SU-DHL-6 (cell line): ENCODE measurements around the gene CELF6.

Experiments used
- H2AFZ ChIP-seq: fragments of 200-600 bp; sonication (generic); 2 replicates; pipeline ENCODE4 v1.6.1; 2014; ENCODE audit warnings: low read depth, mild to moderate bottlenecking, moderate library complexity, mixed read lengths, antibody characterized with exemption, low read length; ENCODE audit not compliant: severe bottlenecking
- H3F3A ChIP-seq: fragments of 200-600 bp; shearing (Covaris generic); 2 replicates; pipeline ENCODE4 v1.6.0; 2016; ENCODE audit warnings: antibody characterized with exemption, mild to moderate bottlenecking; ENCODE audit not compliant: insufficient read depth
- H3K27ac ChIP-seq: fragments of 200-600 bp; sonication (generic); 2 replicates; pipeline ENCODE4 v1.5.1; 2016; ENCODE audit warnings: low read depth, mild to moderate bottlenecking, low read length, moderate library complexity, mixed read lengths
- H3K27me3 ChIP-seq: fragments of 200-600 bp; sonication (generic), shearing (Covaris generic); 2 replicates; pipeline ENCODE4 v1.6.0; 2014; ENCODE audit warnings: mild to moderate bottlenecking, low read length
- H3K36me3 ChIP-seq: fragments of 200-600 bp; sonication (generic); 2 replicates; pipeline ENCODE4 v1.6.1; 2014; ENCODE audit warnings: mild to moderate bottlenecking, low read length, mixed read lengths
- H3K4me2 ChIP-seq: fragments of 300-600, 200-600 bp; shearing (Covaris generic), sonication (generic); 2 replicates; pipeline ENCODE4 v1.6.0; 2014; ENCODE audit warnings: low read length, low read depth, mild to moderate bottlenecking; ENCODE audit not compliant: poor library complexity, severe bottlenecking
- H3K4me3 ChIP-seq: fragments of 200-600 bp; sonication (generic); 2 replicates; pipeline ENCODE4 v1.5.1; 2014; ENCODE audit warnings: antibody characterized with exemption, low read length, mild to moderate bottlenecking, mixed read lengths; ENCODE audit not compliant: insufficient read depth, poor library complexity, severe bottlenecking
- H3K79me2 ChIP-seq: fragments of 200-600 bp; sonication (generic); 2 replicates; pipeline ENCODE4 v1.6.1; 2014; ENCODE audit warnings: mild to moderate bottlenecking, low read length, moderate library complexity; ENCODE audit not compliant: insufficient read depth
- H3K9ac ChIP-seq: fragments of 200-600 bp; sonication (generic); 2 replicates; pipeline ENCODE4 v1.7.0; 2014; ENCODE audit warnings: mild to moderate bottlenecking, low read length
- H3K9me2 ChIP-seq: fragments of 200-600 bp; sonication (generic); replicated peaks from 2 replicates; pipeline ENCODE4 v1.6.1; 2014; ENCODE audit warnings: low read length; ENCODE audit not compliant: insufficient read depth
- H3K9me3 ChIP-seq: fragments of 200-600 bp; sonication (generic); 2 replicates; pipeline ENCODE4 v1.6.1; 2014; ENCODE audit warnings: low read length, mixed read lengths; ENCODE audit not compliant: insufficient read depth
- H4K20me1 ChIP-seq: fragments of 200-600 bp; sonication (generic); 2 replicates; pipeline ENCODE4 v1.6.1; 2014; ENCODE audit warnings: low read depth, mild to moderate bottlenecking, antibody characterized with exemption, low read length, moderate library complexity, mixed read lengths
- EZH2phosphoT487 ChIP-seq: fragments of 200-600 bp; sonication (generic), shearing (Covaris generic); conservative IDR thresholded peaks from 2 replicates; pipeline ENCODE4 v1.6.1; 2018; ENCODE audit warnings: mild to moderate bottlenecking, antibody characterized with exemption, low read length, moderate library complexity, mixed read lengths
- TF ChIP-seq, protein P1 (sequence below): fragments of 200-600 bp; sonication (generic); IDR thresholded peaks from one replicate; pipeline ENCODE4 v1.5.1; 2017; ENCODE audit warnings: antibody characterized with exemption, mild to moderate bottlenecking, low read length, moderate library complexity; ENCODE audit not compliant: insufficient read depth, poor library complexity, severe bottlenecking

Gene CELF6

DNA sequence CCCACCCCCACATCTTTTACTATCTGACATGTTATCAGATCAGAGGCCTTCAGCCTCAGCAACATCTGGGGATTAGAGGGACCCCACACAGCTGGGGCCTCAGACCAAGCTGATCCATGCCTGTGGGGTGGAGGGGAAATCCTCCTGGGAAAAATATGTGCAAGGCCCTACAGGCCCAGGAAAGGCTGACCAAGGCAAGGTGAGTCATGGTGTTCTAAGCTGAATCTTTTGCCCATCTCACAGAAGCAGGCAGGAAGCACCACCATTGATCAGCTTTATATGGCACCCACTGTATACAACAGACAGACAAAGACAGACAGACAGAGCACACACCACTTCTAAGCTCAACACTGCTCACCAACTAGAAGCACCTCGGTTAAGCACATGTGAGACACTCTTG lies 35.2 kb downstream of the CELF6 start:
- Histone ChIP-seq H4K20me1 (no peaks in the 10 kb centered on the region), H3K79me2 (no peaks in the 10 kb centered on the region), H3K4me2 (no peak overlapping the region), H3K9me3 (no peaks in the 10 kb centered on the region), H3K27ac (no peak overlapping the region), H3K27me3 (no peaks in the 10 kb centered on the region), H2AFZ (no peak overlapping the region), H3K4me3 (no peak overlapping the region), H3K9me2 (no peaks in the 10 kb centered on the region), H3K36me3 (no peaks in the 10 kb centered on the region), H3K9ac (no peak overlapping the region), H3F3A (no peaks in the 10 kb centered on the region)
- TF ChIP-seq, protein P1, sequence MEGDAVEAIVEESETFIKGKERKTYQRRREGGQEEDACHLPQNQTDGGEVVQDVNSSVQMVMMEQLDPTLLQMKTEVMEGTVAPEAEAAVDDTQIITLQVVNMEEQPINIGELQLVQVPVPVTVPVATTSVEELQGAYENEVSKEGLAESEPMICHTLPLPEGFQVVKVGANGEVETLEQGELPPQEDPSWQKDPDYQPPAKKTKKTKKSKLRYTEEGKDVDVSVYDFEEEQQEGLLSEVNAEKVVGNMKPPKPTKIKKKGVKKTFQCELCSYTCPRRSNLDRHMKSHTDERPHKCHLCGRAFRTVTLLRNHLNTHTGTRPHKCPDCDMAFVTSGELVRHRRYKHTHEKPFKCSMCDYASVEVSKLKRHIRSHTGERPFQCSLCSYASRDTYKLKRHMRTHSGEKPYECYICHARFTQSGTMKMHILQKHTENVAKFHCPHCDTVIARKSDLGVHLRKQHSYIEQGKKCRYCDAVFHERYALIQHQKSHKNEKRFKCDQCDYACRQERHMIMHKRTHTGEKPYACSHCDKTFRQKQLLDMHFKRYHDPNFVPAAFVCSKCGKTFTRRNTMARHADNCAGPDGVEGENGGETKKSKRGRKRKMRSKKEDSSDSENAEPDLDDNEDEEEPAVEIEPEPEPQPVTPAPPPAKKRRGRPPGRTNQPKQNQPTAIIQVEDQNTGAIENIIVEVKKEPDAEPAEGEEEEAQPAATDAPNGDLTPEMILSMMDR, result no peak

DNA sequence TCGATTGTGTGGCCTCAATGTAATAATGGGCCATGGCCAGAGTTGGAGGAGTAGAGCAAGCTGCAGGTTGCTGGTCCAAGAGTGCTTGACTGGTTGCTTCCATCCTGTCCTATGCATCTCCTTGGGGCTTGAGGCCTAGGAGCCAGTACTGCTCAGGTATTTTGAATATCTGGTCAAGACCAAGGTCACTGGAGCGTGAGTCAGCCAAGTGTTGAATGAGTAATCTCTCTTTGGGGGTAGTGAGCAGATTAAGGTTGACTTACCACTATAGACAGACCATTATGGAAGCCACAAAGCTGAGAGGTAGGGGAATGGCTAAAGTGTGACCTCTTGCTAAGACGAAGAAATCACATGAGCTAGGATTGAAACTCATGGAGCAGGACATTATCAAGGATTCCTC lies 38.2 kb downstream of the CELF6 start:
- no peaks in the 10 kb centered on the region for H3F3A ChIP-seq
- H3K9me3 ChIP-seq, result no peaks in the 10 kb centered on the region
- no peaks in the 10 kb centered on the region for H4K20me1 ChIP-seq
- no peaks in the 10 kb centered on the region for H3K79me2 ChIP-seq
- no peaks in the 10 kb centered on the region for H3K27me3 ChIP-seq
- H3K27ac ChIP-seq, result no peak overlapping the region
- no peak overlapping the region for H3K4me3 ChIP-seq
- H3K36me3 ChIP-seq, result no peaks in the 10 kb centered on the region
- H2AFZ ChIP-seq, result no peak overlapping the region
- no peaks in the 10 kb centered on the region for H3K9me2 ChIP-seq
- no peak overlapping the region for H3K9ac ChIP-seq
- H3K4me2 ChIP-seq, result no peak overlapping the region
- no peak for TF ChIP-seq EZH2phosphoT487
- TF ChIP-seq, protein P1, result no peak

DNA sequence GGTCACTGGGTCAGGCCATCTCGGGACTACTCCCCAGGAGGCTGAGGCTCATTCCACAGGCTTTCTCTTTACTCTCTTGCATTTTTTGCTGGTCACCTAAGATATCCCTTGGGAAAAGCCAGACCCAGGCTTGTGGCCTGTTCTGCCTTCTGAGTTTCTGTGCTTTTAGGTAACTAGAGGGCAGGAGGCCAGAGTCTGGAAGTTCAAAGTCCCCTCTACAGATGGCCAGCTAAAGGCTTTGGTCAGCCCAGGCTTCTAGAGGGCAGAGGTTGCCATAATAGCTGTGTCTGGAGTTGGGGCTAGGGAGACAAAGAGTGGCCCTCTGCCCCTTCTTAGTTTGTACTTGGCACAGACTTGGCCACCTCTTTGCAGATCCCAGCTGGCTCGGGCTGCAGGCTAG lies 39.2 kb downstream of the CELF6 start:
- no peaks in the 10 kb centered on the region for H3K9me2 ChIP-seq
- H3K9ac ChIP-seq, result no peak overlapping the region
- H3K27me3 ChIP-seq, result no peaks in the 10 kb centered on the region
- no peak overlapping the region for H3K4me3 ChIP-seq
- H2AFZ ChIP-seq, result no peak overlapping the region
- no peaks in the 10 kb centered on the region for H4K20me1 ChIP-seq
- H3K27ac ChIP-seq, result no peak overlapping the region
- H3K79me2 ChIP-seq, result no peaks in the 10 kb centered on the region
- TF ChIP-seq, protein P1, result no peak
- TF ChIP-seq EZH2phosphoT487, result no peak
- no peak overlapping the region for H3K4me2 ChIP-seq
- H3F3A ChIP-seq, result no peaks in the 10 kb centered on the region
- H3K36me3 ChIP-seq, result no peaks in the 10 kb centered on the region
- H3K9me3 ChIP-seq, result no peaks in the 10 kb centered on the region

DNA sequence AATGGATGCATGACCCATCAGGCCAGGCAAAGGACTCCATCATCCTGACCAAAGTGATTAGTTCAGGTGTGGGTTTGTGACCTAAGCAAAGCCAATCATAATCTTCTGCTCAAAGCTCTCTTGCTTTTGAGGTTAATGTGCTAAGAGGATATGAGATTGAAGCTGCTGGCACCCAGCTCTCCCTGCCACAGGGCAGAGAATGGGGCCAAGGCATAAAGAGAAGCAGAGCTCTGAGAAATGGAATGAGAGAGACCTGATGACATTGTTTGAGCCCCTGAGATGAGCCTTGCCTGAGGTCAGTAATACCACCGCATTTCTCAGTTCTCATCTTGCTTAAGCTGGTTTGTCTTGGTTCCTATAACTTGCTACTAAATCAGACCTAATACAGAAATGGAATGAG lies 41.2 kb downstream of the CELF6 start:
- H3K4me2 ChIP-seq, result no peak overlapping the region
- TF ChIP-seq EZH2phosphoT487, result no peak
- TF ChIP-seq, protein P1, result no peak
- H3K27me3 ChIP-seq, result no peaks in the 10 kb centered on the region
- H2AFZ ChIP-seq, result no peak overlapping the region
- no peaks in the 10 kb centered on the region for H4K20me1 ChIP-seq
- H3K9me3 ChIP-seq, result no peaks in the 10 kb centered on the region
- H3K27ac ChIP-seq, result no peak overlapping the region
- H3K36me3 ChIP-seq, result no peaks in the 10 kb centered on the region
- no peak overlapping the region for H3K4me3 ChIP-seq
- H3K79me2 ChIP-seq, result no peaks in the 10 kb centered on the region
- no peak overlapping the region for H3K9ac ChIP-seq
- no peaks in the 10 kb centered on the region for H3K9me2 ChIP-seq
- H3F3A ChIP-seq, result no peaks in the 10 kb centered on the region
